Activated CD4-positive, alpha-beta T cell treated with anti-CD3 and anti-CD28 coated beads, Interleukin-2, amount 50 U/mL, for 24 hours (primary cell): ENCODE results near the gene NPC2.
"Not testable (repeated sequence)": the region's sequence is repeated elsewhere in the genome, so short reads cannot be mapped to it uniquely, and the experiment has no call there.

ENCODE experiments used
- DNase-seq, 2 donors: peaks; one replicate each; pipeline ENCODE4 v3.0.0-alpha.2; 2020; ENCODE audit warnings: low read depth in 1 of 2, low spot score in 1 of 2

The NPC2 gene

GRCh38 chr14:74472601-74473000 is 20.5 kb downstream of the NPC2 start:
- DNase-seq = no peak

DNA sequence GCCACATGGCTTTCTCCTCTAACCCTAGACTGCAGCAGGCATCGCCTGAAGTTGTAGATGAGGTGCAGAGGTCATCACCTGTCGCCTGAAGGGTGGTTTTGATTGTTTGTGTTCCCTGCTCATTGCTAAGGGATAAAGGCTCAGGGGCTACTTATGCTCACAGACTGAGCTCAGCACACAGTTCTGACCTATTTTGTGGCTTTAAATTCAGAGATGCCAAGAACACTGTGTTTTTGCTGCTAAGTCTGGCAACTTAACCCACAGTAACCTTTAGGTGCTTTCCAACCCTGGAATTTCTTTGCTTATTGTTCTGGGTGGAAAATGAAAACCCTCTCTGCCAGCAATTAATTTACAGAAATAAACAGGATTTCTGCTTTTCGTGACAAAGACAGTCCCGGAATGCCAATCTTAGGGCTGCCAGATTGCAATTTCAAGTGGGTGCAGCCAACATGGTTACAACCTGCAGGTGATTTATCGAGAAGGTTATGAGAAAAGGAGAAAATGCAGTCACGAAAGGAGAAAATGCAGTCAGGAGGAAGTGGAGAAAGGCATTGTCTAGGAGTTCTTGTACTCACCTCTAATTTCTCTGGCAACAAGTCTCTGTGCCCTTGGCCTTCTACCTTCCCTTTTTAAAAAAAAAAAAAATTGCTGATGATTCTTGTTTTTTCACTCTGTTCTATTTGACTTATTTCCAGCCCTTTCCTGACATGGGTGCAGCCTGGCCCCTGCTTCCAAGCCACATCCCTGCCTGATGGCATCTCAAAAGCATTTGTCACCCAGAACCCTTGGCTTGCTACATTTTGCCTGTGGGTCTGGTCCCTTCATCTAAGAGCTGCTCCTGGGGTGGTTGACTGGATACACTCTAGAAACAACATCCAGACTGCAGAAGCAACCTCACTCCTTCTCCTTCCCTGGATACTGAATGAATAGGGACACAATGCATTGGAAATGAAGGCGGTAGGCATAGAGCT is 23.3 kb downstream of the NPC2 start:
- no peak for DNase-seq

DNA sequence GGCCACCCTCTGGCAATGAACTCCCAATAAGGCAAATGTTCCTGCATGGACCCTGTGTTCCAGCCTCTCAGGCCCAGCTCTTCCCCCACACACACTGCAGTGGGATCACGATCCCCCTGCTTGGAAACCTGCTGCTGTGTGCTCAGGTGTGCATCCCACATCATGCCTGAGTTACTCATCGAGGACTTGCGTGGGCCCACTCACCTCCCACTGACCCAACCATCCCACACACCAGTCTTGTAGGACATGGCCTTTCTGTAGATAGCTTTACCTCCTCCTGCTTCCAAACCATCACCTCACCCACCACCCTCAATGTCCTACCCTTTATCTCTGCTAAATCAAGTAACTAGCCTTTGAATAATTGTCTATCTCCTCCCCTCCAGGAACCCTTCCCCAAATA is 24.6 kb downstream of the NPC2 start:
- no peak for DNase-seq

DNA sequence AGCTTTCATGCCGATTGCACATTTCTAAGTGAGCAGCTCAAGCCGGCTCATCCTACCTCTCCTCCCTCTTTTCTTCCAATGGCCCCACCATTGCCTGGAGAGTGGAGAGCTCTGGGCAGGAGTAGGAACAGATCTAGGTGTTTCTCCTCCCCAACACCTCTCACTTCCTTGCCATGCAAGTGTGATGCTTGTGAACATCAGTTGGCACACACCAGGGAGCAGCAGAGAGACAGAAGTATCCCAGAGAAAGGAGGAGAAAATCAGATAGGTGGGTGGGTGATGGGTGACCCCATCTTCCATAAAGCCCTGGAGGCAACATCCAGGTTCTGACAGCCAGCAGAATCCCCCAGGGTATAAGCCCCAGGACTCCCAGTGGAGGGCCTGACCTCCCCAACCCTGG is 27.8 kb downstream of the NPC2 start:
- no peak for DNase-seq

DNA sequence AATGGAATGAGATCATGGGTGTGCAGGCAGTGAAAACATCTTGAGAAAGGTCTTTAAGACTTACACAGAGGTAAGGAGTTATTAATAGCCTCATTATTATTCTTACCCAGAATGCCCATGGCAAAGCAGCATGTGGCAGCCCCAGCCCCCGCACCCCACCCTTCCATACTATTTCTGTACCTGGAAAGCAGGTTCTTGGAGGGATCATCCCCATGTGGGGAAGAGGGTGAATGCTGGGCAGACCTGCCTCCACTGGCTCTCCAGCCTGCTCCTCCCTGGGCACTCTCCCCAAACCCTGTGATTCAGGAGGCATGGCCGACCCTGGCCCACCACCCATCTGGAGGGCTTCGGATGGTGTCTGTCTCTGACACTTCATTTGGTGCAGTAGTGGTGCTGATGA is 28.3 kb downstream of the NPC2 start:
- no peak for DNase-seq

DNA sequence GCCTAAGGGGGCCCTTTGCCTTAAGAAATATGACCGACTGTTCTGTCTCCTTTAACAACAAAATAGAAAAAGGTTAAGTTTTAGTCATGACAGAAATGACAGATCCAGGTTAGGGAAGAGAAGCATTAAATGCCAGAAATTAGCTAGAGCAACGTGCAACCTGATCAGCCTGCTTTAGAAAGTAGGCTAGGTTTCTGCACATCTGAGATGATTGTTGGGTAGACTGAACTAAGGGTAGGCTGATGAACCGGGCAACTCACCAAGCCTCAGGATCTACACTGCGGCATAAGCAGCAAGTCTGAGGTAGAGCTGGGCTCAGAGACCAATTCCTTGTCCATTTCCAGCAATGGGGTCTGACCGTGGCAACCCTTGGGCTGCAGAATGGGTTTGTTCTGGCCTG is 29.4 kb downstream of the NPC2 start:
- no peak for DNase-seq

DNA sequence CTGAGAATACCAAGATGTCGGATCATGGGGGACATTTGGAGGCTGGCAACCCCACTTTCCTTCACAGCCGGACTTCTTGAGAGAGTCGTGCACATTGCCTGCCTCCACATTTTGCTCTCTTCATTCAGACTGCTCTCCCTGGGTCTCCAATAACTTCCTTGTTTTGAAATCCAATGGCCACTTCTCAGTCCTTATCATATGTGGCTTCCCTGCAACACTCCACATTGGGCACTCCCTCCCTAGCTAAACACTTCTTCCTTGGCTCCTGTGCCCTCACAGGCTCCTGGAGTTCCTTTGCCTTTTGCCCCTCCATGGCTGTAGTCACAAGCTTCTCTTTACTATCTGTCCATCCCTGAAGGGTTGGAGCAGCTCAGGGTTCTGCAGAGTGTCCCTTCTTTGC is 30.1 kb downstream of the NPC2 start:
- DNase-seq = no peak

- no peak for DNase-seq
Measured at GRCh38 chr14:74459976-74460375, 33.1 kb downstream of the NPC2 start.

GRCh38 chr14:74459289-74459946 is 33.7 kb downstream of the NPC2 start:
- DNase-seq = peak in 1 of 2 donors; percentile 4

- no peak for DNase-seq
Measured at GRCh38 chr14:74457565-74457895, 35.6 kb downstream of the NPC2 start.

DNA sequence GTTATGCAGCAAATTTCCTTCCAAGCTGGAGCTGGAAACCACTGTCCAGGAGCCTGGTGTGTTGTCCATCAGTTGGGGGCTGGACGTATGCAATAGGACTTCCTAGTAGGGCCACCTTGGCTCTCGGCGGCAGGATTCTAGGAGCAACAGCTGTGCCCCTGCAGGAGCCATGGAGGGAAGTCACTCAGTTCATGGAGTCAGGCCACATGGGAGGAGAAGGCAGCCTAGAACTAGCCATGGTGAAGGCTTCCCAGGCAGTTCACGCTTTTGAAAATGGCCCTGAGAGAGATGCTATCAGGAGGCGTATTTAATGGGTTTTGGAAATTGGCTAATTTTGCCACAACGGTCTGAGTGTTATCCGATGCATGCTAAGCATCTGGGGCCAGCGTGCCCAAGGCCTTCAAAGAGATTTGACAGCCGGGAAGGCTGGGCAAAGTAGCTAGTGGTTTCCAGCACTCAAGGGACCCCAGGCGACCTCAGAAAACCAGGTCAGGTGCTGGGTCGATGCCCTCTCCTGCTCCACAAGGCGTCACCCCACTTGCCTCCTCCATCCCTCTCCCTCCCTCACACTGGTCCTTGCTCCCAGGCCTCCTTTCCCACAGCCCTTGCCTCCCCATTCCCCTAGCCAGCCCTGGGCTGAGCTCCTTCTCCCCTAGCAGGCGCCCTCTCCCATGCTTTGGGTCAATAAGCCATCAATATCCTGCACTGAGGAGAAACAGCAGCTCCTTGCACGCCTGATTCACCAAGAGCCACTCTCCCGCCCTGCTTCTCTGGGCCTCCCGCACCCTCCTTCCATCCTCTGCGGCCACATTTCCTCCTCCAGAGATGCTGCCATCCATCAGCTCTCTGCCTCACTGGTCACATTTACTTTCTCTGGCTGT is 36.2 kb downstream of the NPC2 start:
- DNase-seq = no peak

DNA sequence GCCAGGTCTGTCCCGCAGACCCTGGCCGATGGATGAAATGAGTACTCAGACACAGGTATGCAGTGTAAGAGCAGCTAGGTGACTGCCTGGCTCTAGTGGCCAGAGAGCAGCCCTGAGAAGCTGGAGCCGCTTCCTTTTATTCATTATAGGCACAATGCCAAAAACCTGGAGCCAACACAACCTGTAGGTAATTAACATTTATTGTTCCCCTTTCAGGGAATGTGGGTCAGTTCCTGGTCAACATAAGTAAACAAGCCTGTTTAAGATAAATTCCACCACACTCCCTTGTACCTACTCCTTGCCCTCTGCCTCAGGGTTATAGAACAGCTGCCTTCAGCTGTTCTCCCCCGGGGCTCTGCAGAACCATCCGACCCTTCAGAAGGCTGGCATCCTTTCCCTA is 38.7 kb downstream of the NPC2 start:
- not testable (repeated sequence) for DNase-seq

- no peak for DNase-seq
Measured at GRCh38 chr14:74444866-74445265, 48.2 kb downstream of the NPC2 start.

DNA sequence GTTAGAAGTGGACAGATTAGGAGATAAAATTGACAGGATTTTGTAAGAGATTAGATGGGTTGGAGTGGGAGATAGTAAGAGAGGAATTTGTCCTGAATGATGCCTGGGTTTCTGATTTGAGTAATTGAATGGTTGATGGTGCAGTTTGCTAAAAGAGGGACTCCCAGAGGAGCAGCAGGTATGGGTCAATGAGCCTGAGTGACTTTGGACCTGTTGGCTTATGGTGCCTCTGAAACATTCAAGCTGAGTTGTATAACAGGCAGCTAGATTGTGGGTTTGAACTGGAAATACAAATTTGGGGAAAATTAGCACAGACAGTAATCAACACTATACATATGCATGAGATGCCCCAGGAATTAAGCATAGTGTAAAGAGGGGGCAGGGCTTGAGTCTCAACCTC is 50.3 kb downstream of the NPC2 start:
- DNase-seq = no peak

GRCh38 chr14:74441113-74441512 is 52.0 kb downstream of the NPC2 start:
- no peak for DNase-seq

DNA sequence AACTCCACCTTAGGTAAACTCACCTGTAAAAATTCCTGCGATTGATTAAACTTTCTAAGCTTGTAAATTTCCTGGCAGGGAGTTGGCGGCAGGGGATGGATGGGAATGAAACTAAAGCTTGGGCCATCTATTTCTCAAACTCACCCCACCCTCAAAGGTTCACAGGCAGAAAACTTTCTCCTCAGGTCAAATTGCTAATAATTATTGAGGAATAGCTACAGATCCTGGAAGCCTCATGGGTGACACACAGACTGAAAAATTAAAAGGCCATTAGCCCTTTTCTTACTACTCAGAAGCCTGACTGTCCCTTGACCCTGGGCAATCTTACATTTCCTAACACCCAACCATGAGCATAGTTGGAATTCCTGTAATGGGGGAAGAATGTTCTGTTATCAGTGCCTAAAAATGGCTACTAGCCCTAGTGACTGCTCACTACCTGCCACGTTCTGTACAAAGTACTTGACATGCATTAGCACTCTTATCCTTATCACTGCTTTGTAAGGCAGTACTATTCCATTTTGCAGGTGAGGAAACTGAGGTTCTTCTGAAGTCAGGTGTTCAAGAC is 54.7 kb downstream of the NPC2 start:
- DNase-seq = no peak

DNA sequence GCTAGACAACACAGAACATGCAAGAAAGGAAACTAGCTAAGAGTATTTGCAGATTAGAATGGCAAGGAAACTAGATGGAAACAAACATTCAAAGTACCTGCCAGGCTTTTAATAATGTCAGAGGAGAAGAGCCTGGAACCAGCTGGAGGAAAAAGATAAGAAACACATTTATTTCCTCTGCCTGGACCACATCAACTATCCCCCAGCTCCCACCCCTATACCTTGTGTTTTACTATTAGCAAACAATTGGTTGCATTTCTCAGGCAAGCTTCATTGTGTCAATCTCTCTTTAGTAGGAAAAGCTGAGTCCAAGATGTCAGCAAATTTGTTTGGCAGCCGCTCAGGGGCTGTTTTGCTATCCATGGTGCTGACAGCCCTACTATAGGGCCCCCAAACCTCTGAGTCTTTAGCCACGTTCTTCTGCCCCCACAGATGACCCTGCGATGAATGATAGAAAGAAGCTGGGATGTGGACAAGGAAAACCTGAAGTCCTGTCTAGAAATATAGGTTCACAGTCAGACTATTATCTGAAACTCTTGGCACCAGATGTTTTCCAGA is 55.5 kb downstream of the NPC2 start:
- DNase-seq = no peak

DNA sequence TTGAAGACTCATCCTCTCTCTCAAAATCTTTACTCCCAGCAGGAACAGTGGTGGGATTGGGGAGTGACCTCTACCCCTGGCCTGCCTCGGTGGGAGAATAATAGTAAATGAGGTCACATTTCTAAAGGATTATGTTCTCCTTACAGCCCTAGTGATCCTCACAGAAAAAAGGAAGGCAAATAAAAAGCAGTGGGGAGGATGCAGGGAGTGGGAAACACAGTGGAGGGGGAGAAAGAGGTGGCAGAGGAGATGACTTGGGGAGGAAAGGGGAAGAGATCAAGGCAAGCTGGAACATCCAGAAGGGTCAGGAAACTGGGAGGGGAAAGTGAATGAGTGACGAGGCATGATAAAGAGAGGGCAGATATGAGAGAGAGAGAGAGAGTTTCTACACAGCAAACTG is 58.8 kb downstream of the NPC2 start:
- DNase-seq = no peak

DNA sequence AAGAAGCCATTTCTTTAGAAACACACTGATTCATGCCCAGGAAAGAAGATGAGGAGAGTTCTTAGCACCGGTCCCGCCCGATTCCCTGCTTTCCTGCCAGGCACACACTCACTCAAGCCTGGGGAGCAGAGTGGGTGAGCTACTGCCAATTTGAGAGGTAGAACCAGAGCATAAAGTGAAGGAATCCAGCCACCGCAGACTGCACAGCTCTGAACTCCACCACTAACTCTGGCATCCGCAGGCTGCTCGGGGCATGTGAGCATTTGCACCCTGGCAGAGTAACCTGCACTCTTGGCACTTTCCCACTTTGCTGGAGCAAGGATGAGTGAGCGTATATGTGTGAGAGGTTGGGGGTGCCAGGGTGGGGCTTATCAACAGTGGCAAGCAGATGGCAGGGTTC is 63.1 kb downstream of the NPC2 start:
- DNase-seq = no peak
